OCI-LY3 (cell line): ENCODE measurements around the gene FOXL1.

Experiments used
- H2AFZ ChIP-seq: fragments of 200-600, 300-600 bp; shearing (Covaris generic); 2 replicates; pipeline ENCODE4 v1.6.0; 2014; ENCODE audit warnings: antibody characterized with exemption, low read depth, low read length
- H3K27ac ChIP-seq: fragments of 200-600, 300-600 bp; sonication (generic); 2 replicates; pipeline ENCODE4 v1.5.1; 2014; ENCODE audit warnings: mild to moderate bottlenecking, low read length, moderate library complexity, mixed read lengths
- H3K27me3 ChIP-seq: fragments of 200-600, 300-600 bp; sonication (generic); 2 replicates; pipeline ENCODE4 v1.6.1; 2014; ENCODE audit warnings: low read depth, low read length, mixed read lengths
- H3K36me3 ChIP-seq: fragments of 200-600, 300-600 bp; sonication (generic); replicated peaks from 2 replicates; pipeline ENCODE3; 2014; ENCODE audit warnings: low read depth, low read length, mixed read lengths
- H3K4me1 ChIP-seq: fragments of 300-600, 200-600 bp; sonication (generic); 2 replicates; pipeline ENCODE4 v1.6.1; 2014; ENCODE audit warnings: low read length, mixed read lengths
- H3K4me2 ChIP-seq: fragments of 200-600, 300-600 bp; sonication (generic); 2 replicates; pipeline ENCODE4 v1.6.1; 2014; ENCODE audit warnings: low read length, mixed read lengths
- H3K4me3 ChIP-seq: fragments of 300-600, 200-600 bp; sonication (generic); 2 replicates; pipeline ENCODE4 v1.5.1; 2014; ENCODE audit warnings: antibody characterized with exemption, mild to moderate bottlenecking, low read length, moderate library complexity
- H3K79me2 ChIP-seq: fragments of 300-600, 200-600 bp; shearing (Covaris generic); 2 replicates; pipeline ENCODE4 v1.6.1; 2014; ENCODE audit warnings: mild to moderate bottlenecking, low read length, mixed read lengths
- H3K9ac ChIP-seq: fragments of 300-600, 200-600 bp; shearing (Covaris generic); 2 replicates; pipeline ENCODE4 v1.6.0; 2014; ENCODE audit warnings: mild to moderate bottlenecking, low read length, moderate library complexity
- H3K9me3 ChIP-seq: fragments of 200-600, 300-600 bp; shearing (Covaris generic); 2 replicates; pipeline ENCODE4 v1.6.1; 2014; ENCODE audit warnings: low read length, mixed read lengths; ENCODE audit not compliant: insufficient read depth
- H4K20me1 ChIP-seq: fragments of 200-600, 300-600 bp; sonication (generic); 2 replicates; pipeline ENCODE4 v1.6.1; 2016; ENCODE audit warnings: low read length, mixed read lengths; ENCODE audit not compliant: insufficient read depth
- EZH2phosphoT487 ChIP-seq: fragments of 200-600 bp; shearing (Covaris generic); IDR thresholded peaks from 2 replicates; pipeline ENCODE4 v1.6.1; 2018; ENCODE audit warnings: antibody characterized with exemption, mixed run types, low read depth
- TF ChIP-seq, protein P1 (sequence below): fragments of 200-600, 300-600 bp; sonication (generic); IDR thresholded peaks from 2 replicates; pipeline ENCODE4 v1.5.1; 2014; ENCODE audit warnings: antibody characterized with exemption, low read length, low read depth

The FOXL1 gene

DNA sequence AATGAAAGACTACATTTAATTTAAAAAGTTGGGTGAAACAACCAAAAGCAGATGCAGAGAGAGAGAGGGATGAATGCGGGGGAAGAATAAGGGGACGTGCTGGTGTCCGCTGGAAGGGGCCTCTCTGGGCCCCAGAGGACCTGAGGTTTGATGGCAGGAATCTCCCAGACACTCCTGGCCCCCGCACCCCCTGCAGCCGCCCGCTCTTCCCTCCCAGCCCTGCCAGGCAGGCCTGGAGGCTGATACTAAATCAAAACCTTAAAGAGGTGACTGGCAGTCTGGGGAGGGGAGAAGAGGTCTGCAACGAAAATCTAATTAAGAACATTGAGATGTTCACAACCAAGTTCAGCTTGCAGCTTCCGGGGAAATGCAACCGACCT, 2.4 kb downstream of the FOXL1 start:
- Histone ChIP-seq H4K20me1 (no peaks in the 10 kb centered on the region), H3K27me3 (peaks cover 5% of the 10 kb centered on the region; the same call in 1 of the 2 replicates), H3K79me2 (no peaks in the 10 kb centered on the region), H2AFZ (no peak overlapping the region), H3K9ac (no peak overlapping the region), H3K4me1 (no peaks in the 10 kb centered on the region), H3K4me3 (no peak overlapping the region), H3K27ac (no peak overlapping the region), H3K9me3 (no peaks in the 10 kb centered on the region), H3K36me3 (no peaks in the 10 kb centered on the region), H3K4me2 (no peak overlapping the region)
- TF ChIP-seq, protein P1, sequence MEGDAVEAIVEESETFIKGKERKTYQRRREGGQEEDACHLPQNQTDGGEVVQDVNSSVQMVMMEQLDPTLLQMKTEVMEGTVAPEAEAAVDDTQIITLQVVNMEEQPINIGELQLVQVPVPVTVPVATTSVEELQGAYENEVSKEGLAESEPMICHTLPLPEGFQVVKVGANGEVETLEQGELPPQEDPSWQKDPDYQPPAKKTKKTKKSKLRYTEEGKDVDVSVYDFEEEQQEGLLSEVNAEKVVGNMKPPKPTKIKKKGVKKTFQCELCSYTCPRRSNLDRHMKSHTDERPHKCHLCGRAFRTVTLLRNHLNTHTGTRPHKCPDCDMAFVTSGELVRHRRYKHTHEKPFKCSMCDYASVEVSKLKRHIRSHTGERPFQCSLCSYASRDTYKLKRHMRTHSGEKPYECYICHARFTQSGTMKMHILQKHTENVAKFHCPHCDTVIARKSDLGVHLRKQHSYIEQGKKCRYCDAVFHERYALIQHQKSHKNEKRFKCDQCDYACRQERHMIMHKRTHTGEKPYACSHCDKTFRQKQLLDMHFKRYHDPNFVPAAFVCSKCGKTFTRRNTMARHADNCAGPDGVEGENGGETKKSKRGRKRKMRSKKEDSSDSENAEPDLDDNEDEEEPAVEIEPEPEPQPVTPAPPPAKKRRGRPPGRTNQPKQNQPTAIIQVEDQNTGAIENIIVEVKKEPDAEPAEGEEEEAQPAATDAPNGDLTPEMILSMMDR = no peak
- no peak for TF ChIP-seq EZH2phosphoT487

DNA sequence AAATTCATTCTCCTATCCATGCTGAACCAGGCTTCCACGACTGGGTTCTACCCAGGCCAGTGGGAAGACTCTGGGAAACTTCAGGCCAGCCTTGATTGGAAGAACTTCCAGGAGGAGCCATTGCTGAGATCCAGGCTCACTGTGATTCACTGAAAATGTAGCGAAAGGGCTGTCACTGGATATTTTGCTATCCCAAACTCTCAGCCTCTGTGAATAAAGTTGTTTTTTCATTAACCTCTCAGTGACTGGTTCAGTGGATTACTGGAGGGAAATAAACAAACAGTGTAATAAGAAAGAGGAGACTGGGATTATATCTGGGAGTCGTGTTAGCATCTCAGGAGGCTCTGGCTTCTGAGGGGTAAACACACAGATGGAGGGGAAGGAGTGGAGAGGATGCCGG, 3.1 kb downstream of the FOXL1 start:
- no peaks in the 10 kb centered on the region for H3K79me2 ChIP-seq
- no peak overlapping the region for H3K4me3 ChIP-seq
- H4K20me1 ChIP-seq = no peaks in the 10 kb centered on the region
- no peaks in the 10 kb centered on the region for H3K4me1 ChIP-seq
- no peak for TF ChIP-seq EZH2phosphoT487
- TF ChIP-seq, protein P1 = no peak
- peaks cover 5% of the 10 kb centered on the region; the same call in 1 of the 2 replicates for H3K27me3 ChIP-seq
- H3K9me3 ChIP-seq = no peaks in the 10 kb centered on the region
- H2AFZ ChIP-seq = no peak overlapping the region
- no peaks in the 10 kb centered on the region for H3K36me3 ChIP-seq
- H3K4me2 ChIP-seq = no peak overlapping the region
- H3K9ac ChIP-seq = no peak overlapping the region
- H3K27ac ChIP-seq = no peak overlapping the region

DNA sequence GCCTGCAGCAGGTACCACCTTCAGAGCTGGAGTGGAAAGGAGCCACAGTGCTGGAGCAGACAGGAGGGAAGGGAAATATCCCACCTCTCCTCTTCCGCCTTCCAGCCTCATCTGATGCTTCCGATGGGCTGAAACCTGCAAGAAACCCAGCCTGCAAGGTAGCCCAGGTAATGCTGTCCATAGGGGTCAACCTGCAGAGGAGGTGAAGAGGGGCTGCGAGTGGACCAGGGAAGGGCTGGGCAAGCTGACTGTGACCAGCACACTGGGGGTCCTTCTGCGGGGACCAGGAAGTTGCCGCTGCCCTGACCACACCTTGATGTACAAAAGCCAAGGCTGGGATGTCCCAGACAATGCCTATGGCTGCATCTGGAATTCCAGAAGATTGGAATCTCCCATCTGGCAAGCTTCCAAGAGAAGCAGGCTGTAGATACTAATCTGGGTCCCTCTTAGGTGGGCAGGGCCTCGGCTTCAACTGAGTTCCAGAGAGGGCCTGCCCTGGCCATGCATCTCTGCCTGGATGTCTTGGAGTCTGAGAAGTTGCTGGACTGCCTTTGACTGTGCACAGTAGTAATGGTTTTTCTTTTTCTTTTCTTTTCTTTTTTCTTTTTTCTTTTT, 5.8 kb downstream of the FOXL1 start:
- H3K27ac ChIP-seq = no peak overlapping the region
- no peak overlapping the region for H3K4me2 ChIP-seq
- no peak overlapping the region for H3K9ac ChIP-seq
- H2AFZ ChIP-seq = no peak overlapping the region
- H4K20me1 ChIP-seq = no peaks in the 10 kb centered on the region
- H3K36me3 ChIP-seq = no peaks in the 10 kb centered on the region
- no peak for TF ChIP-seq EZH2phosphoT487
- TF ChIP-seq, protein P1 = no peak
- peaks cover 5% of the 10 kb centered on the region; the same call in 1 of the 2 replicates for H3K27me3 ChIP-seq
- H3K4me3 ChIP-seq = no peak overlapping the region
- H3K9me3 ChIP-seq = no peaks in the 10 kb centered on the region
- H3K79me2 ChIP-seq = no peaks in the 10 kb centered on the region
- H3K4me1 ChIP-seq = no peaks in the 10 kb centered on the region

DNA sequence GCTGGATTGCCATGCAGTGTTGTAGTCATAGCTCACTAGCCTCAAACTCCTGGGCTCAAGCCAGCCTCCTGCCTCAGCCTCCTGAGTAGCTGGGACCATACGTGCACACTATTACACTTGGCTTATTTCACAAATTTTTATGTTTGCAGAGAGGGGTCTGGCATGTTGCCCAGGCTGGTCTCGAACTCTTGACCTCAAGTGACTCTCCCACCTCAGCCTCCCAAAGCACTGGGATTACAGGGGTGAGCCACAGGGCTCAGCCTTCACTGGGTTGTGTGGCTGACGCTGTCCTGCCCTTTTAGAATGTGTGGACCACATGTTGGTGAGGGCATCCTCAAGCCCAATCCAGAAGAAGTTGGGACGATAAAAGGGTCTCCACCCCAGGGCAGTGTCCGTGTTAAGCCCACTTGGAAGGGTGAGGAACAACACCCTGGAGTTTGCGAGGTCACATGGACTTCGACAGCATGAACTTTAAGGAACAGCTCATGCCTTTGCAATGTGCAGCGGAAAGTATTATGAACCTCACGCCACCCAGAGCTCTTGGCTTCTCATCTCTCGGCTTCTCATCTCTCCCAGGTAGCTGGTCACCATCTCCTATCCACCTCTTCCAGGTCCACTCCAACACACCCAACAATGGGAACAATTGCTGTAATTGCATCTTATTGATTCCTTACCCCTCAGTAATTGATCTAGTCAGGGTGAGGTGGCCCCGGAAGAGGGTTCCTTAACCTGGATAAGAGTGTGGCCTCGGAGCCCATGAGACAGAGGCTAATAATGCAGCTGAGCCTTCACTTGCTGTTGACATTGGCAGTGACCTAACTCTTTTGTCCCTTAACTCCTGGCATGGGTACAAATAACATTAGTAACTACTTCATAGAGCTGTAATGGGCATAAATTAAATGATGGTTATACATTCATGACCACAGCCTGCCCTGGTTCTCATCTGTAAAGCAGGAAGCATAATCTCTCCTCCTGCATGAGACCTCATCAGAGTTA, 6.7 kb downstream of the FOXL1 start:
- no peaks in the 10 kb centered on the region for H3K79me2 ChIP-seq
- no peaks in the 10 kb centered on the region for H3K9me3 ChIP-seq
- peaks cover 9% of the 10 kb centered on the region; the same call in 1 of the 2 replicates for H3K27me3 ChIP-seq
- no peak overlapping the region for H3K27ac ChIP-seq
- TF ChIP-seq, protein P1 = no peak
- TF ChIP-seq EZH2phosphoT487 = no peak
- no peaks in the 10 kb centered on the region for H4K20me1 ChIP-seq
- no peaks in the 10 kb centered on the region for H3K4me1 ChIP-seq
- no peak overlapping the region for H3K9ac ChIP-seq
- H3K4me2 ChIP-seq = no peak overlapping the region
- H3K4me3 ChIP-seq = no peak overlapping the region
- H2AFZ ChIP-seq = no peak overlapping the region
- H3K36me3 ChIP-seq = no peaks in the 10 kb centered on the region
